OCI-LY7 (cell line): ENCODE results near the gene FAM3D. TPM values are rescaled to one million over a fixed set of nuclear protein-coding genes. Genes with fewer than 3 reads are reported as not detected.

Source experiments
- BruUV-seq: library from RNA; stranded (reverse); fragments of 400-500 nt; replicated peaks from 2 replicates; lab custom pipeline; 2021; lab: Mats Ljungman, UMichigan
- CTCF ChIA-PET: fragments of 300-600 bp; sonication (Branson Sonifier 250); formaldehyde crosslinking; loops from one replicate; lab custom pipeline; 2022; ENCODE audit warnings: antibody characterized with exemption; ENCODE audit not compliant: unreplicated experiment; lab: Charles Lee
- POLR2A ChIA-PET: fragments of 300-600 bp; sonication (Branson Sonifier 250); formaldehyde crosslinking; loops from one replicate; lab custom pipeline; 2022; ENCODE audit warnings: antibody characterized with exemption; lab: Charles Lee
- DNase-seq: peaks from one replicate; pipeline ENCODE4 v3.0.0-alpha.2; 2015; ENCODE audit warnings: low spot score
- H2AFZ ChIP-seq: fragments of 200-600 bp; sonication (generic), shearing (Covaris generic); 2 replicates; pipeline ENCODE4 v1.6.1; 2014; ENCODE audit warnings: mild to moderate bottlenecking, antibody characterized with exemption, low read length, moderate library complexity
- H3K27ac ChIP-seq: fragments of 200-600 bp; sonication (generic); 2 replicates; pipeline ENCODE4 v1.5.1; 2014; ENCODE audit warnings: mixed run types, low read depth, mild to moderate bottlenecking, moderate library complexity, low read length, inconsistent platforms; ENCODE audit not compliant: poor library complexity, severe bottlenecking
- H3K36me3 ChIP-seq: fragments of 200-600 bp; sonication (generic); 2 replicates; pipeline ENCODE4 v1.6.1; 2014; ENCODE audit warnings: mild to moderate bottlenecking, antibody characterized with exemption, low read length, moderate library complexity, mixed read lengths; ENCODE audit not compliant: insufficient read depth
- H3K4me1 ChIP-seq: fragments of 200-600 bp; sonication (generic); 2 replicates; pipeline ENCODE4 v1.5.1; 2014; ENCODE audit warnings: mild to moderate bottlenecking, low read length; ENCODE audit not compliant: insufficient read depth, poor library complexity, severe bottlenecking
- H3K4me2 ChIP-seq: fragments of 200-600 bp; sonication (generic); 2 replicates; pipeline ENCODE4 v1.6.1; 2014; ENCODE audit warnings: mild to moderate bottlenecking, low read length
- H3K4me3 ChIP-seq: fragments of 200-600 bp; sonication (generic); 2 replicates; pipeline ENCODE4 v1.5.1; 2014; ENCODE audit warnings: mild to moderate bottlenecking, low read depth, low read length; ENCODE audit not compliant: poor library complexity, severe bottlenecking
- H3K79me2 ChIP-seq: fragments of 200-600 bp; sonication (generic); 2 replicates; pipeline ENCODE4 v1.6.1; 2016; ENCODE audit warnings: low read depth, mild to moderate bottlenecking, low read length, moderate library complexity, mixed read lengths; ENCODE audit not compliant: insufficient read depth
- H3K9me2 ChIP-seq: fragments of 200-600 bp; sonication (generic); 2 replicates; pipeline ENCODE4 v1.6.1; 2016; ENCODE audit warnings: mild to moderate bottlenecking, low read length, mixed read lengths; ENCODE audit not compliant: insufficient read depth
- H3K9me3 ChIP-seq: fragments of 200-600 bp; sonication (generic); 2 replicates; pipeline ENCODE4 v1.6.1; 2014; ENCODE audit warnings: mild to moderate bottlenecking, mixed run types, low read length, mixed read lengths
- H4K20me1 ChIP-seq: fragments of 200-600 bp; sonication (generic); 2 replicates; pipeline ENCODE4 v1.6.1; 2014; ENCODE audit warnings: mild to moderate bottlenecking, antibody characterized with exemption, low read length, moderate library complexity, mixed read lengths; ENCODE audit not compliant: insufficient read depth
- EZH2phosphoT487 ChIP-seq: fragments of 200-600 bp; sonication (generic); IDR thresholded peaks from 2 replicates; pipeline ENCODE4 v1.6.1; 2018; ENCODE audit warnings: low read depth, borderline replicate concordance, mild to moderate bottlenecking, mixed run types, antibody characterized with exemption, low read length, moderate library complexity, mixed read lengths
- intact Hi-C: fragments of 100-400 bp; cut with micrococcal nuclease; formaldehyde crosslinking; loops from one replicate; pipeline ENCODE4 v1.10.0; 2022; ENCODE audit not compliant: unreplicated experiment
- total RNA-seq, 2 experiments: library from RNA; depleted of rRNA in 1 of 2; stranded (reverse); fragments of >200 nt in 1 of 2; shearing (Covaris generic) in 1 of 2; gene quantifications; 2 replicates each; pipeline ENCODE4 v1.2.3, GENCODE V29; 2014 to 2022
- TF ChIP-seq, protein P1 (sequence below): fragments of 200-600 bp; sonication (generic); conservative IDR thresholded peaks from 2 replicates; pipeline ENCODE4 v1.5.1; 2014; ENCODE audit warnings: mild to moderate bottlenecking, antibody characterized with exemption, low read length, moderate library complexity, mixed read lengths

Gene FAM3D
- total RNA-seq, 2 experiments from 2014 or later, result not detected

DNA sequence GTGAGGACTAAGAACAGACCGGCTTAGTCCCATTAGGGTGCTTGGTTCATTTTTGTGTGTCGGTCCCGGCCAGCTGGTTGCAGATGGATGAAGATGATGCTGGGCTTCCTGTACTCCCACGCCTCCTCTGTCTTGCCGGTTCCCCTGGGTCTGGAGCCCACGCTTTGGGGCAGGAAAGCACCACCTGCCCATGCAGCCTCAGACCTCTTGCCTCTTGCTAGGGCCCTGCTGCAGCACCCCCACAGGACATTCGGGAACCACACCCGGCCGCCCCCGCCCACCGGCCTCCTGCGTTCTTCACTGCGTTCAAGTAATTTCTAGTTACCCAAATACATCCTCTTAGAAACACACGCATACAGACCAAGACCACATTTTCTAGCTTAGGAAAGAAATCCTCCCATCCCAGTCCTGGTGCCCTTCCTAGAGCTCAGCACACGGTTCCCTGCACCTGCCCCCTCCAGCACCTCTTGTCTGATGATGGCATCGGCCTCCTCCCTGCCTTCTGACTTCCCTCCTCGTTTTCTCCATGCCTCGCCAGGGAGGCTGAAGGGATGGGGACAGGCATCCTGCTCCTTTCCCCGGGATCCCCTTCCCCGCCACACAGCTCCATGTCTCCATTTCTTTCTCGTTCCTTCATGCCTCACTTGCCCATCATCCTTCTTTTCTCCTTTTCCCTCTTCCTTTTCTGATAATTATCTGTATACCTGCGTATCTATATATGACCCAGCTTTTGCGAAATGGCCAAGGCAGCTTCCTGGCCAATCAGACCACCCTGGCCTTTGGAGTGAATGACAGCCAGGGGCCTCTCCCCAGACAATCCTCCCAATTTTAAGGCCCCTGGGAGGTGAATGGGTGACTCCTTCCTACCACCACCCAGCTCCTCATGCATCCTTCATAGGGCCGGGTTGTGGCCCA, 30.9 kb downstream of the FAM3D start:
- ChIA-PET CTCF (no interaction called here), POLR2A (interaction anchor here (0.6 kb wide), 2 partner anchors 67 to 113 kb away, joined by 3 read pairs; no protein-coding TSS in a partner anchor)
- H3K4me3 ChIP-seq, result no peak overlapping the region
- no peaks in the 10 kb centered on the region for H3K9me3 ChIP-seq
- no peak overlapping the region for H3K4me2 ChIP-seq
- no peaks in the 10 kb centered on the region for H3K79me2 ChIP-seq
- BruUV-seq, result no TSS peak
- no peak overlapping the region for H2AFZ ChIP-seq
- intact Hi-C loops, result loop anchor here (10.0 kb wide), 2 partner anchors 171 to 451 kb away; no protein-coding TSS in a partner anchor
- H3K9me2 ChIP-seq, result no peaks in the 10 kb centered on the region
- DNase-seq, result no peak
- TF ChIP-seq, protein P1, sequence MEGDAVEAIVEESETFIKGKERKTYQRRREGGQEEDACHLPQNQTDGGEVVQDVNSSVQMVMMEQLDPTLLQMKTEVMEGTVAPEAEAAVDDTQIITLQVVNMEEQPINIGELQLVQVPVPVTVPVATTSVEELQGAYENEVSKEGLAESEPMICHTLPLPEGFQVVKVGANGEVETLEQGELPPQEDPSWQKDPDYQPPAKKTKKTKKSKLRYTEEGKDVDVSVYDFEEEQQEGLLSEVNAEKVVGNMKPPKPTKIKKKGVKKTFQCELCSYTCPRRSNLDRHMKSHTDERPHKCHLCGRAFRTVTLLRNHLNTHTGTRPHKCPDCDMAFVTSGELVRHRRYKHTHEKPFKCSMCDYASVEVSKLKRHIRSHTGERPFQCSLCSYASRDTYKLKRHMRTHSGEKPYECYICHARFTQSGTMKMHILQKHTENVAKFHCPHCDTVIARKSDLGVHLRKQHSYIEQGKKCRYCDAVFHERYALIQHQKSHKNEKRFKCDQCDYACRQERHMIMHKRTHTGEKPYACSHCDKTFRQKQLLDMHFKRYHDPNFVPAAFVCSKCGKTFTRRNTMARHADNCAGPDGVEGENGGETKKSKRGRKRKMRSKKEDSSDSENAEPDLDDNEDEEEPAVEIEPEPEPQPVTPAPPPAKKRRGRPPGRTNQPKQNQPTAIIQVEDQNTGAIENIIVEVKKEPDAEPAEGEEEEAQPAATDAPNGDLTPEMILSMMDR, result no peak
- no peak for TF ChIP-seq EZH2phosphoT487
- no peaks in the 10 kb centered on the region for H3K36me3 ChIP-seq
- no peaks in the 10 kb centered on the region for H4K20me1 ChIP-seq
- no peak overlapping the region for H3K27ac ChIP-seq
- no peaks in the 10 kb centered on the region for H3K4me1 ChIP-seq

DNA sequence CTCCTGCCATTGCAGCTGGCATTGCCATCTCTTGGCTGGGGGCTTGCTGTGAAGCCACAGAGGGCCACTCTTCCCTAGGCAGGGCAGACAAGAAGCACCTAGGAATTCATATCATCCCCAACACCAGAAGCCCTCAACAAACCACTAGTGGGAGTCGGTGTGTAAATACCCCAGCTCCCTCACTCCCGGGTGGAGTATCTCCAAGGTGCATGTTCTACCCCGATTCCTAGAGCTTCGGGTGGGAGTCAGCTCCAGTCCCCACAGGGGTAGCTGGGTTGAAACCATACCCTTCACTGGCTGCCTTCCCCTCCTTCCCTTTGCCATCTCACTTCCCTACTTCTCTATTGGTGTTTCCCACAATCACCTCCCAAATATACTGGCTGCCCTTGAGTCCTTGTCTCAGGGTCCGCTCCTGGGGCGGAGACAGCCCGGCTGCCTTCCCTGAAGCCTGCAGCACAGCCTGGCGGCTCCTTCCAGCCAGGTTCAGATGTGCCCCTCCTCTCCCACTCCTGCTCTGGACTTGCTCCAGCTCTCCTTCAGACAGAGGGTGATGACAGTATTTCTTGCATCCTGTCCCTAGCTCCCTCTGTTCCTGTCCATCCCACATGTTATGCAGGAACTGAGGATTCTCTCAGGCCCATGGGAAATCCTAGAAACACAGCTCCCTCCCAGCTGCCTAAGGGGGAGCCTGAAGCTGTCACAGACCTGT, 33.3 kb downstream of the FAM3D start:
- H3K36me3 ChIP-seq, result no peaks in the 10 kb centered on the region
- H3K79me2 ChIP-seq, result no peaks in the 10 kb centered on the region
- no peaks in the 10 kb centered on the region for H4K20me1 ChIP-seq
- H3K9me2 ChIP-seq, result no peaks in the 10 kb centered on the region
- CTCF ChIA-PET, result no interaction called here
- no TSS peak for BruUV-seq
- H3K4me2 ChIP-seq, result no peak overlapping the region
- TF ChIP-seq, protein P1, result no peak
- no peak for TF ChIP-seq EZH2phosphoT487
- no peaks in the 10 kb centered on the region for H3K4me1 ChIP-seq
- DNase-seq, result no peak
- no peak overlapping the region for H2AFZ ChIP-seq
- intact Hi-C loops, result loop anchor here (5.0 to 10.0 kb wide), 4 partner anchors 169 to 449 kb away; partner anchors contain the start of genes HTD2 and RPP14
- POLR2A ChIA-PET, result interaction anchor here (0.5 kb wide), 1 partner anchor 47 kb away, joined by 3 read pairs; no protein-coding TSS in a partner anchor
- no peak overlapping the region for H3K4me3 ChIP-seq
- H3K27ac ChIP-seq, result no peak overlapping the region
- no peaks in the 10 kb centered on the region for H3K9me3 ChIP-seq
